ENCODE results near the gene NACC1.

- TF ChIP-seq ZNF788 (CRISPR knock-in tag; IDR thresholded peaks at IDR 0.05; ENCODE audit: borderline replicate concordance) (no peak), SUZ12 (IDR thresholded peaks at IDR 0.05; ENCODE audit: low read depth, low read length) (no peak), CTCF (CRISPR knock-in tag; IDR thresholded peaks at IDR 0.05) (no peak), SMAD1 (CRISPR knock-in tag; IDR thresholded peaks at IDR 0.05; ENCODE audit: borderline replicate concordance, low read depth) (no peak), FOXO1 (CRISPR knock-in tag; IDR thresholded peaks at IDR 0.05) (no peak), ZNF326 (CRISPR knock-in tag; IDR thresholded peaks at IDR 0.05; ENCODE audit: borderline replicate concordance) (no peak), GTF3A (CRISPR knock-in tag; conservative IDR thresholded peaks at IDR 0.05) (no peak), NFE2L2 (IDR thresholded peaks at IDR 0.05; ENCODE audit: low read length) (no peak), FOXP1 (IDR thresholded peaks at IDR 0.05) (no peak), FOXP1 (CRISPR knock-in tag; IDR thresholded peaks at IDR 0.05) (no peak), NR2C2 (CRISPR knock-in tag; IDR thresholded peaks at IDR 0.05; ENCODE audit: borderline replicate concordance) (no peak), KAT7 (CRISPR knock-in tag; IDR thresholded peaks at IDR 0.05; ENCODE audit: borderline replicate concordance) (no peak)
Observed at GRCh38 chr19:13090511-13091231, 27.4 kb upstream of the NACC1 start.

All from HepG2 (cell line).